H9 (cell line): Measurements from ENCODE around the gene PRKCA. TPM values are rescaled to one million over a fixed set of nuclear protein-coding genes. Genes with fewer than 3 reads are reported as not detected.

Experiments used
- DNase-seq: peaks from one replicate; pipeline ENCODE4 v3.0.0-alpha.2; 2017
- H2AFZ ChIP-seq: one replicate; pipeline ENCODE4 v1.6.1; 2013; ENCODE audit warnings: mild to moderate bottlenecking, low read length, control low read depth, moderate library complexity
- H2AK5ac ChIP-seq: 2 replicates; pipeline ENCODE4 v1.6.1; 2013; ENCODE audit warnings: low read length, control low read depth, mixed read lengths; ENCODE audit not compliant: insufficient read length
- H2BK120ac ChIP-seq: one replicate; pipeline ENCODE4 v1.6.1; 2013; ENCODE audit warnings: low read depth, mild to moderate bottlenecking, low read length, control low read depth, inconsistent platforms; ENCODE audit not compliant: poor library complexity, severe bottlenecking
- H2BK12ac ChIP-seq: 2 replicates; pipeline ENCODE4 v1.6.1; 2013; ENCODE audit warnings: low read length, control low read depth, mixed read lengths, low read depth; ENCODE audit not compliant: insufficient read length
- H2BK15ac ChIP-seq: 2 replicates; pipeline ENCODE4 v1.6.1; 2013; ENCODE audit warnings: low read depth, low read length, control low read depth
- H2BK20ac ChIP-seq: one replicate; pipeline ENCODE4 v1.6.1; 2013; ENCODE audit warnings: low read depth, mild to moderate bottlenecking, low read length, control low read depth, inconsistent platforms; ENCODE audit not compliant: poor library complexity, severe bottlenecking
- H2BK5ac ChIP-seq: 2 replicates; pipeline ENCODE4 v1.6.1; 2013; ENCODE audit warnings: low read length, control low read depth, mixed read lengths; ENCODE audit not compliant: insufficient read length
- H3K14ac ChIP-seq: 2 replicates; pipeline ENCODE4 v1.6.1; 2013; ENCODE audit warnings: low read length, control low read depth; ENCODE audit not compliant: insufficient read depth
- H3K18ac ChIP-seq: 2 replicates; pipeline ENCODE4 v1.6.1; 2013; ENCODE audit warnings: low read depth, mild to moderate bottlenecking, mixed read lengths, low read length, control low read depth; ENCODE audit not compliant: insufficient read length
- H3K23ac ChIP-seq: 2 replicates; pipeline ENCODE4 v1.6.1; 2013; ENCODE audit warnings: low read length, control low read depth, mixed read lengths, low read depth; ENCODE audit not compliant: insufficient read length
- H3K23me2 ChIP-seq: 2 replicates; pipeline ENCODE4 v1.6.1; 2013; ENCODE audit warnings: low read depth, mild to moderate bottlenecking, mixed read lengths, low read length, control low read depth; ENCODE audit not compliant: insufficient read length, poor library complexity, severe bottlenecking
- H3K27ac ChIP-seq: 2 replicates; pipeline ENCODE4 v1.5.1; 2013; ENCODE audit warnings: low read length, control low read depth, mixed read lengths, low read depth; ENCODE audit not compliant: insufficient read length
- H3K27me3 ChIP-seq: 2 replicates; pipeline ENCODE4 v1.6.1; 2013; ENCODE audit warnings: low read length, control low read depth, inconsistent platforms; ENCODE audit not compliant: insufficient read depth
- H3K4ac ChIP-seq: 2 replicates; pipeline ENCODE4 v1.6.1; 2013; ENCODE audit warnings: low read depth, mild to moderate bottlenecking, control low read depth, inconsistent platforms, low read length, moderate library complexity
- H3K4me1 ChIP-seq: 2 replicates; pipeline ENCODE4 v1.6.1; 2013; ENCODE audit warnings: low read length, control low read depth, inconsistent platforms; ENCODE audit not compliant: insufficient read depth
- H3K4me2 ChIP-seq: 2 replicates; pipeline ENCODE4 v1.6.1; 2013; ENCODE audit warnings: low read length, control low read depth, mixed read lengths; ENCODE audit not compliant: insufficient read length, insufficient read depth
- H3K56ac ChIP-seq: 2 replicates; pipeline ENCODE4 v1.6.1; 2013; ENCODE audit warnings: low read depth, mild to moderate bottlenecking, mixed read lengths, low read length, control low read depth; ENCODE audit not compliant: insufficient read length
- H3K79me1 ChIP-seq: 2 replicates; pipeline ENCODE4 v1.6.1; 2013; ENCODE audit warnings: low read depth, mild to moderate bottlenecking, moderate library complexity, low read length, control low read depth, inconsistent platforms; ENCODE audit not compliant: insufficient read depth, poor library complexity, severe bottlenecking
- H3K79me2 ChIP-seq: 2 replicates; pipeline ENCODE4 v1.6.1; 2013; ENCODE audit warnings: low read length, control low read depth, inconsistent platforms; ENCODE audit not compliant: insufficient read depth
- H3K9ac ChIP-seq: 2 replicates; pipeline ENCODE4 v1.6.1; 2013; ENCODE audit warnings: low read length, control low read depth, mixed read lengths; ENCODE audit not compliant: insufficient read length; ENCODE audit errors: extremely low read depth
- H3K9me3 ChIP-seq: one replicate; pipeline ENCODE4 v1.6.1; 2013; ENCODE audit warnings: low read depth, low read length, inconsistent platforms; ENCODE audit not compliant: control insufficient read depth
- H3T11ph ChIP-seq: one replicate; pipeline ENCODE4 v1.6.1; 2013; ENCODE audit warnings: mild to moderate bottlenecking, low read length, control low read depth, inconsistent platforms
- H4K20me1 ChIP-seq: one replicate; pipeline ENCODE4 v1.6.1; 2013; ENCODE audit not compliant: control insufficient read depth, insufficient read length, insufficient read depth
- H4K5ac ChIP-seq: 2 replicates; pipeline ENCODE4 v1.6.1; 2013; ENCODE audit warnings: low read depth, mild to moderate bottlenecking, mixed read lengths, low read length, control low read depth; ENCODE audit not compliant: insufficient read length
- H4K8ac ChIP-seq: replicated peaks from 2 replicates; pipeline ENCODE4 v1.6.1; 2013; ENCODE audit warnings: low read length, control low read depth, mixed read lengths, low read depth; ENCODE audit not compliant: insufficient read length
- H4K91ac ChIP-seq: 2 replicates; pipeline ENCODE4 v1.6.1; 2013; ENCODE audit warnings: low read depth, mild to moderate bottlenecking, moderate library complexity, mixed read lengths, low read length, control low read depth; ENCODE audit not compliant: insufficient read length
- H3K27ac Mint-ChIP-seq, 3 experiments: 2 replicates in 2 of 3; 3 replicates in 1 of 3; pipeline ENCODE4 v1.8.0; 2020 to 2021; ENCODE audit warnings: mixed read lengths in 3 of 3, mild to moderate bottlenecking in 1 of 3, moderate library complexity in 1 of 3
- H3K27me3 Mint-ChIP-seq: 2 replicates; pipeline ENCODE4 v1.8.0; 2021; ENCODE audit warnings: low read depth, mild to moderate bottlenecking, moderate library complexity, mixed read lengths
- H3K36me3 Mint-ChIP-seq, 3 experiments: 2 replicates in 2 of 3; 3 replicates in 1 of 3; pipeline ENCODE4 v1.8.0; 2020 to 2021; ENCODE audit warnings: low read depth in 3 of 3, mixed read lengths in 3 of 3; ENCODE audit not compliant: insufficient read depth in 1 of 3
- H3K4me1 Mint-ChIP-seq, 2 experiments: 2 replicates each; pipeline ENCODE4 v1.8.0; 2020; ENCODE audit warnings: mixed read lengths in 2 of 2
- H3K4me3 Mint-ChIP-seq, 2 experiments: 2 replicates in 1 of 2; 3 replicates in 1 of 2; pipeline ENCODE4 v1.8.0; 2020 to 2021; ENCODE audit warnings: mild to moderate bottlenecking in 2 of 2, mixed read lengths in 2 of 2, moderate library complexity in 1 of 2
- H3K9me3 Mint-ChIP-seq, 2 experiments: 2 replicates in 1 of 2; 3 replicates in 1 of 2; pipeline ENCODE4 v1.8.0; 2020; ENCODE audit warnings: mild to moderate bottlenecking in 2 of 2, mixed read lengths in 2 of 2, moderate library complexity in 1 of 2
- WGBS: extraction: QIAGEN DNeasy Blood & Tissue Kit; methylation state at CpG from one replicate; pipeline ENCODE4 v1.1.7; 2013; ENCODE audit warnings: missing lambda C conversion rate, low lambda C conversion rate, mixed read lengths; ENCODE audit not compliant: insufficient read length; ENCODE audit errors: extremely low coverage; 5-methylcytosine and 5-hydroxymethylcytosine counted together
- total RNA-seq: library from RNA; stranded (reverse); gene quantifications from 2 replicates; pipeline ENCODE4 v1.2.1, GENCODE V29; 2021
- TF ChIP-seq, protein P1 (sequence below): fragments of 200-600 bp; sonication (generic); conservative IDR thresholded peaks from 3 replicates; pipeline ENCODE4 v1.8.0; 2021; ENCODE audit warnings: antibody characterized with exemption, mild to moderate bottlenecking

The PRKCA gene
- total RNA-seq, 1 experiment from 2014 or later = 10.5 TPM

DNA sequence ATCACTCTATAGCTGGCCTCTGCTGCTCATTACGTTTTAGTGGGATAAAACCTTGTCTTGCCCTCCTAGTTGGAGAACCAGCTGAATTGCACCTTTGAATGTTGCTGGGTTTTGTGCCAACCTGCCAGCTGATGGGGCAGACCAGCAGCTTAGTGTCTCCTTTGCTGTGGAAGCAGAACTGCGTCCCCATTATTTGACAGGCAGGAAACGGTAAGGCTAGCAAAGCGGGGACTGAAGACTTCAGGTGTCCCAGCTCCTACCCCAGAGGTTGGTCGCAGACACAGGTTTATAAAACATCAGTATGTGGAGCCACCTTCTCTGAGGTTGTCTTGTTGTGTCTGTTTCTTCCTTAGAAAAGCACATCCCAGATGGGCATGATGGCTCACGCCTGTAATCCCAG is 158.1 kb downstream of the PRKCA start:
- H3K36me3 Mint-ChIP-seq = peaks cover 0 to 2% (median 0%) of the 10 kb centered on the region in 3 experiments; a peak in 2 of 7 replicates
- Histone ChIP-seq H3K18ac (no peak overlapping the region), H3K79me1 (no peaks in the 10 kb centered on the region), H3K9ac (no peak overlapping the region), H4K20me1 (peaks cover 2% of the 10 kb centered on the region), H3K4ac (no peak overlapping the region), H2AFZ (no peak overlapping the region), H4K5ac (no peak overlapping the region), H2BK120ac (no peak overlapping the region), H3K27me3 (peaks cover 9% of the 10 kb centered on the region; the same call in 1 of the 2 replicates), H3K9me3 (no peaks in the 10 kb centered on the region), H2AK5ac (no peak overlapping the region), H3T11ph (no peak overlapping the region), H3K79me2 (no peaks in the 10 kb centered on the region), H2BK5ac (no peak overlapping the region), H3K14ac (no peak overlapping the region), H2BK15ac (no peak overlapping the region), H4K91ac (no peak overlapping the region), H2BK12ac (no peak overlapping the region), H3K27ac (no peak overlapping the region), H3K56ac (no peak overlapping the region), H3K4me2 (no peak overlapping the region), H4K8ac (no peak overlapping the region), H3K23ac (no peak overlapping the region), H3K4me1 (no peaks in the 10 kb centered on the region), H2BK20ac (no peak overlapping the region), H3K23me2 (no peaks in the 10 kb centered on the region)
- no peak overlapping the region for H3K4me3 Mint-ChIP-seq
- H3K27me3 Mint-ChIP-seq = peaks cover 25% of the 10 kb centered on the region
- peaks cover 0 to 2% of the 10 kb centered on the region in 2 experiments; a peak in 1 of 4 replicates for H3K4me1 Mint-ChIP-seq
- no peak for DNase-seq
- TF ChIP-seq, protein P1, sequence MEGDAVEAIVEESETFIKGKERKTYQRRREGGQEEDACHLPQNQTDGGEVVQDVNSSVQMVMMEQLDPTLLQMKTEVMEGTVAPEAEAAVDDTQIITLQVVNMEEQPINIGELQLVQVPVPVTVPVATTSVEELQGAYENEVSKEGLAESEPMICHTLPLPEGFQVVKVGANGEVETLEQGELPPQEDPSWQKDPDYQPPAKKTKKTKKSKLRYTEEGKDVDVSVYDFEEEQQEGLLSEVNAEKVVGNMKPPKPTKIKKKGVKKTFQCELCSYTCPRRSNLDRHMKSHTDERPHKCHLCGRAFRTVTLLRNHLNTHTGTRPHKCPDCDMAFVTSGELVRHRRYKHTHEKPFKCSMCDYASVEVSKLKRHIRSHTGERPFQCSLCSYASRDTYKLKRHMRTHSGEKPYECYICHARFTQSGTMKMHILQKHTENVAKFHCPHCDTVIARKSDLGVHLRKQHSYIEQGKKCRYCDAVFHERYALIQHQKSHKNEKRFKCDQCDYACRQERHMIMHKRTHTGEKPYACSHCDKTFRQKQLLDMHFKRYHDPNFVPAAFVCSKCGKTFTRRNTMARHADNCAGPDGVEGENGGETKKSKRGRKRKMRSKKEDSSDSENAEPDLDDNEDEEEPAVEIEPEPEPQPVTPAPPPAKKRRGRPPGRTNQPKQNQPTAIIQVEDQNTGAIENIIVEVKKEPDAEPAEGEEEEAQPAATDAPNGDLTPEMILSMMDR = no peak
- WGBS = no CpG with 5 or more reads among the region's 6 CpGs
- H3K9me3 Mint-ChIP-seq = no peaks in the 10 kb centered on the region
- H3K27ac Mint-ChIP-seq = no peak overlapping the region
